PFSK-1 (cell line): ENCODE results near the gene BHLHE41.

Experiments used
- FOXP2 ChIP-seq: optimal IDR thresholded peaks from 2 replicates; pipeline ENCODE3; 2011; ENCODE audit warnings: borderline replicate concordance, control low read depth, inconsistent platforms; ENCODE audit not compliant: insufficient read depth; ENCODE audit errors: extremely low read length, extremely low read depth
- POLR2AphosphoS5 ChIP-seq: IDR thresholded peaks from 2 replicates; pipeline ENCODE4 v1.6.1; 2012; ENCODE audit warnings: low read depth, mild to moderate bottlenecking, control low read depth, low read length, moderate library complexity
- REST ChIP-seq, 2 experiments: IDR thresholded peaks; 2 replicates each; pipeline versions ENCODE4 v1.6.1 to v1.8.0; 2011 to 2012; ENCODE audit warnings: low read depth in 2 of 2, low read length in 2 of 2, control low read depth in 1 of 2, inconsistent platforms in 1 of 2, mild to moderate bottlenecking in 1 of 2, moderate library complexity in 1 of 2; ENCODE audit not compliant: insufficient read depth in 1 of 2
- SIN3A ChIP-seq: IDR thresholded peaks from 2 replicates; pipeline ENCODE4 v1.6.1; 2012; ENCODE audit warnings: mild to moderate bottlenecking, low read length, moderate library complexity, borderline replicate concordance; ENCODE audit not compliant: insufficient read depth
- TAF1 ChIP-seq: IDR thresholded peaks from 2 replicates; pipeline ENCODE4 v1.6.1; 2012; ENCODE audit warnings: low read length, control low read depth, borderline replicate concordance; ENCODE audit not compliant: insufficient read depth

Gene BHLHE41

GRCh38 chr12:26153421-26154154 is 28.8 kb upstream of the BHLHE41 start:
- TF ChIP-seq REST (IDR thresholded peaks at IDR 0.05; ENCODE audit: insufficient read depth in 1 of 2, low read depth in 2 of 2, low read length in 2 of 2) (no peak), TAF1 (no peak), POLR2AphosphoS5 (no peak), SIN3A (no peak)

- no peak for TF ChIP-seq SIN3A
- TF ChIP-seq REST (IDR thresholded peaks at IDR 0.05; ENCODE audit: insufficient read depth in 1 of 2, low read depth in 2 of 2, low read length in 2 of 2), result no peak
- no peak for TF ChIP-seq FOXP2
- TF ChIP-seq POLR2AphosphoS5, result no peak
- no peak for TF ChIP-seq TAF1
Observed at GRCh38 chr12:26152507-26153102, 27.8 kb upstream of the BHLHE41 start.

- no peak for TF ChIP-seq POLR2AphosphoS5
- no peak for TF ChIP-seq SIN3A
- TF ChIP-seq TAF1, result no peak
- TF ChIP-seq REST (IDR thresholded peaks at IDR 0.05; ENCODE audit: insufficient read depth in 1 of 2, low read depth in 2 of 2, low read length in 2 of 2), result no peak
- no peak for TF ChIP-seq FOXP2
Observed at GRCh38 chr12:26150736-26151450, 26.1 kb upstream of the BHLHE41 start.

GRCh38 chr12:26149968-26150500 is 25.2 kb upstream of the BHLHE41 start:
- TF ChIP-seq REST (IDR thresholded peaks at IDR 0.05; ENCODE audit: insufficient read depth in 1 of 2, low read depth in 2 of 2, low read length in 2 of 2) (no peak), FOXP2 (no peak), TAF1 (no peak), SIN3A (no peak), POLR2AphosphoS5 (no peak)
